Right atrium auricular region (tissue), 2 donors: ENCODE data around the gene CARD8. TPM values are rescaled to one million over a fixed set of nuclear protein-coding genes. Genes with fewer than 3 reads are reported as not detected.
"Not testable (repeated sequence)": the region's sequence is repeated elsewhere in the genome, so short reads cannot be mapped to it uniquely, and the experiment has no call there.

Experiments
- DNase-seq: peaks from one replicate; pipeline ENCODE4 v3.0.0-alpha.2; 2019; ENCODE audit warnings: low spot score
- H3K27ac ChIP-seq, 2 donors: fragments of 200-600 bp; sonication (generic); 1 replicate in 1 of 2; 2 replicates in 1 of 2; pipeline ENCODE4 v1.5.1; 2016 to 2019
- H3K27me3 ChIP-seq, 2 donors: fragments of 200-600 bp; sonication (generic); one replicate each; pipeline versions ENCODE4 v1.5.1 to v1.6.0; 2017 to 2019
- H3K36me3 ChIP-seq: fragments of 200-600 bp; sonication (generic); one replicate; pipeline ENCODE4 v1.5.1; 2016
- H3K4me1 ChIP-seq, 2 donors: fragments of 200-600 bp; sonication (generic); one replicate each; pipeline versions ENCODE4 v1.5.1 to v1.6.0; 2017 to 2019
- H3K4me3 ChIP-seq, 2 donors: fragments of 200-600 bp; sonication (generic); 1 replicate in 1 of 2; 2 replicates in 1 of 2; pipeline ENCODE4 v1.5.1; 2017 to 2019; ENCODE audit warnings: mild to moderate bottlenecking in 1 of 2, moderate library complexity in 1 of 2
- H3K9me3 ChIP-seq, 2 donors: fragments of 200-600 bp; sonication (generic); one replicate each; pipeline ENCODE4 v1.5.1; 2019
- total RNA-seq, 2 donors: library from RNA; depleted of rRNA; stranded (reverse); fragments of >200 nt; gene quantifications; one replicate each; pipeline ENCODE4 v1.1.0, GENCODE V29; 2016
- TF ChIP-seq, protein P1 (sequence below), 2 donors: fragments of 200-600 bp; sonication (generic); IDR thresholded peaks; one replicate each; pipeline ENCODE4 v1.5.1; 2019; ENCODE audit warnings: antibody characterized with exemption in 2 of 2

The CARD8 gene
- total RNA-seq, 2 donors from 2014 or later, result 19.7 to 21.2 TPM

DNA sequence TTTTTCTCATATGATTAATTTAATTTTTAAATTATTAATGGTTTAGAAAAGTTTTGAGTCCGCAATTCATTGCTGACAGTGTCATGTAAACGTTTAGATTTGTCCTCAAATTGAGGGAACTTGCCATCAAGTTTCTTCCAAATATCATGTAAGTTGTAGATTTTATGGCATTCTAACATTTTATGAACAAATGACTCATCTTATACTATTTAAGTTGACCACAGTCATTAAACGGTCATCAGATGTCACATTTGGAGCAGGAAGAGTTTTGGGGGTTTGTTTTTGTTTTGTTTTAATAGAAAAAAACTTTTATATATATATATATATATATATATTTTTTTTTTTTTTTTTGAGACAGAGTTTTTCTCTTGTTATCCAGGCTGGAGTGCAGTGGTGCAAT is 18.5 kb upstream of the CARD8 start:
- Histone ChIP-seq H3K4me3 (no peak overlapping the region), H3K27ac (no peak overlapping the region), H3K36me3 (no peaks in the 10 kb centered on the region), H3K27me3 (no peaks in the 10 kb centered on the region), H3K9me3 (no peaks in the 10 kb centered on the region), H3K4me1 (peaks cover 0 to 6% of the 10 kb centered on the region in 2 donors)
- no peak for DNase-seq
- TF ChIP-seq, protein P1, sequence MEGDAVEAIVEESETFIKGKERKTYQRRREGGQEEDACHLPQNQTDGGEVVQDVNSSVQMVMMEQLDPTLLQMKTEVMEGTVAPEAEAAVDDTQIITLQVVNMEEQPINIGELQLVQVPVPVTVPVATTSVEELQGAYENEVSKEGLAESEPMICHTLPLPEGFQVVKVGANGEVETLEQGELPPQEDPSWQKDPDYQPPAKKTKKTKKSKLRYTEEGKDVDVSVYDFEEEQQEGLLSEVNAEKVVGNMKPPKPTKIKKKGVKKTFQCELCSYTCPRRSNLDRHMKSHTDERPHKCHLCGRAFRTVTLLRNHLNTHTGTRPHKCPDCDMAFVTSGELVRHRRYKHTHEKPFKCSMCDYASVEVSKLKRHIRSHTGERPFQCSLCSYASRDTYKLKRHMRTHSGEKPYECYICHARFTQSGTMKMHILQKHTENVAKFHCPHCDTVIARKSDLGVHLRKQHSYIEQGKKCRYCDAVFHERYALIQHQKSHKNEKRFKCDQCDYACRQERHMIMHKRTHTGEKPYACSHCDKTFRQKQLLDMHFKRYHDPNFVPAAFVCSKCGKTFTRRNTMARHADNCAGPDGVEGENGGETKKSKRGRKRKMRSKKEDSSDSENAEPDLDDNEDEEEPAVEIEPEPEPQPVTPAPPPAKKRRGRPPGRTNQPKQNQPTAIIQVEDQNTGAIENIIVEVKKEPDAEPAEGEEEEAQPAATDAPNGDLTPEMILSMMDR (IDR thresholded peaks at IDR 0.05), result no peak

DNA sequence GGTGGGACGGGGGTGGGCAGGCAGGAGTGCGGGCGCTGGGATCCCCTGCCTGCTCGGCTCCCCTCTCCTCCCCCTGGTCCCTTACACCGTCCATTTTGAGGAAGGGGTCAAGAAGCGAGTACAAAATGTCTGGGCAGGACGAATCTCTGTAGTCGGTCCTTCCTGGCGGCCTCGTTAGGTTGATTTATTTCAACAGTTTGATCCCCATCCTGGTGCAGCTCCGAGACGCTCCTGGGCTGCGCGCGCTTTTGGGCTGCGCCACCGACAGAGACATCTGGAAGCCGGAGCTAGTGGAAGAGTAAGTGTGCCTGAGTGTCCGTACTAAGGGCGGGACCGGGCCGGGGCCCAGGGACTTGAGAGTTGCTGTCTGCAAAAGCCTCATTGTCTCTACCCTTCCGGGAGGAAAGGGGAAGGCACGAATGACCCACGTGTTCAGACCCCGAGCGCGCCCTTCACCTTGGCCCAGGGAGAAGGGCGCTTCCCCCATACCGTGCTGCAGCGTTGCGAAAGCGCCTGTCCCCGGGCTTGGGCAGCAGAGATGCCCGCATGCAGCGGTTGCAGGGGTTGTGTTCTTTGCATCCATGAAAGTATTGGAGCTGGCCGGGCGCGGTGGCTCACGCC is 15.9 kb upstream of the CARD8 start:
- Histone ChIP-seq H3K4me3 (peak overlapping the region; percentile 28 to 58), H3K27ac (peak overlapping the region; percentile 19 to 42), H3K4me1 (peaks cover 0 to 6% of the 10 kb centered on the region in 2 donors), H3K9me3 (no peaks in the 10 kb centered on the region), H3K27me3 (no peaks in the 10 kb centered on the region), H3K36me3 (no peaks in the 10 kb centered on the region)
- no peak for DNase-seq
- TF ChIP-seq, protein P1 (IDR thresholded peaks at IDR 0.05), result no peak

DNA sequence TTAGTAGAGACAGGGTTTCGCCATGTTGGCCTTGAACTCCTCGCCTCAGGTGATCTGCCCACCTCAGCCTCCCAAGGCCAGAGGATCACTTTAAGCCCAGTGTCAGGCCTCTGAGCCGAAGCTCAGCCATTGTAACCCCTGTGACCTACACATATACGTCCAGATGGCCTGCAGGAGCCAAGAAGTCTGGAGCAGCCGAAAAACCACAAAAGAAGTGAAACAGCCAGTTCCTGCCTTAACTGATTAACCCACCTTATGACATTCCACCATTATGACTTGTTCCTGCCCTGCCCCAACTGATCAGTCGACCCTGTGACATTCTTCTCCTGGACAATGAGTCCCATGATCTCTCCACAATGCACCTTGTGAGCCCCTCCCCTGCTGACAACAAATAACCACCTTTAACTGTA is 13.9 kb upstream of the CARD8 start:
- H3K27me3 ChIP-seq, H3K9me3 ChIP-seq, H3K27ac ChIP-seq, DNase-seq, H3K4me3 ChIP-seq, H3K36me3 ChIP-seq, H3K4me1 ChIP-seq: not testable (repeated sequence)

DNA sequence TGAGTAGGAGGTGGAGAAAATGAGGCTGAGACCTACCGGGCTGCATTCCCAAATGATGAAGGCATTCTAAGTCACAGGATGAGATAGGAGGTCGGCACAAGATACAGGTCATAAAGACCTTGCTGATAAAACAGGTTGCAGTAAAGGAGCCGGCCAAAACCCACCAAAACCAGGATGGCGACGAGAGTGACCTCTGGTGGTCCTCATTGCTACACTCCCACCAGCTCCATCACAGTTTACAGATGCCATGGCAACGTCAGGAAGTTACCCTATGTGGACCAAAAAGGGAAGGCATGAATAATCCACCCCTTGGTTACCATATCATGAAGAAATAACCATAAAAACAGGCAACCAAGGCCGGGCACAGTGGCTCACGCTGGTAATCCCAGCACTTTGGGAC is 9.6 kb upstream of the CARD8 start:
- H3K9me3 ChIP-seq, DNase-seq, H3K27ac ChIP-seq, H3K4me3 ChIP-seq, H3K36me3 ChIP-seq, H3K4me1 ChIP-seq, H3K27me3 ChIP-seq: not testable (repeated sequence)

DNA sequence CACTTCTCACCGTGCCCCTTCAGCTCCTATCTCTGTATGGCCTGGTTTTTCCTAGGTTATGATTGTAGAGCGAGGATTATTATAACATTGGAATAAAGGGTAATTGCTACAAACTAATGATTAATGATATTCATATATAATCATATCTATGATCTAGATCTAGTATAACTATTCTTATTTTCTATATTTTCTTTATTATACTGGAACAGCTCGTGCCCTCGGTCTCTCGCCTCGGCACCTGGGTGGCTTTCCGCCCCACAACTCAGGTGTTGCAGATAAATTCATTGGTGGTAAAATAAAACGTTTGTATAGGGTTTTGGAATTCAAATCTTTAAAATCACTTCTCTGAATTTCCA is 4.6 kb upstream of the CARD8 start:
- H3K9me3 ChIP-seq, DNase-seq, H3K4me1 ChIP-seq, H3K36me3 ChIP-seq, H3K27me3 ChIP-seq: not testable (repeated sequence)
- Histone ChIP-seq H3K27ac (peak overlapping the region; percentile 76 to 79), H3K4me3 (peak overlapping the region in 1 of 2 donors; percentile 56)

DNA sequence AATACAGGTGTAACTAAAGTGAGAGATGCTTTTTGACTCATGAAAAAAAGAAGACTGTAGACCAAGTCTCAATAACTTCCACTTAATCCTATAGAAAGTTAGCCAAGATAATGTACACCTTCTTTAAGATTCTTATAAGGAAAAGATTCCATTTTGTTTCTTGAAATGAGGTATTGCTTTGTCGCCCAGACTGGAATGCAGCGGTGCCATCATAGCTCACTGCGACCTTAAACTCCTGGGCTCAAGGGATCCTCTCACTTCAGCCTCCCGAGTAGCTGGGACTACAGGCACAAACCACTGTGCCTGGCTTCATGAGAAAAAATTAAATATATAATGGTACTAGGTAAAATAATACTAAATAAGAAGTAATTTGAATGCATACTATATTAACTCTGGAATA is 3.3 kb upstream of the CARD8 start:
- H3K9me3 ChIP-seq, DNase-seq, H3K36me3 ChIP-seq, H3K27me3 ChIP-seq, H3K4me3 ChIP-seq, H3K27ac ChIP-seq: not testable (repeated sequence)
- H3K4me1 ChIP-seq, result peaks cover 0 to 12% of the 10 kb centered on the region in 2 donors

DNA sequence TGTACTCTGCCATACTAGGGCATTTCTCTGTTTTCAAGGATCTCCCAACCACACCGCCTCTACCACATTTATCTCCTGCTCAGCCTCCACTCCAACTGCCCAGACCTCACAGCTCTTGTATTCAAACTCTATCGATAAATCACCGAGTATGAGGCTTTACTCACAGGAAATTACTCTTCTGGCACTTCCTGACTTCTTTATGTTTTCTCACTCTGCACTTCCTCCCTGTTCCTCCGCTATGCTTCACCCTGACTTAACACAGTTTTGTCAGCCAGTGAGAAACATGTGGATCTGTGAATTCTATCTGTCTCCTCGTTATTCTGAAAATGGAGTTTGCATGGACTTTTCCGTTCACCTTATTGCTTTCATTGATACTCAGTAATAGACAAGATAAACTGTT is 2.6 kb upstream of the CARD8 start:
- Histone ChIP-seq H3K4me1 (peaks cover 0 to 18% of the 10 kb centered on the region in 2 donors), H3K27me3 (no peaks in the 10 kb centered on the region), H3K9me3 (no peaks in the 10 kb centered on the region), H3K27ac (no peak overlapping the region), H3K36me3 (no peaks in the 10 kb centered on the region), H3K4me3 (no peak overlapping the region)
- TF ChIP-seq, protein P1 (IDR thresholded peaks at IDR 0.05), result no peak
- DNase-seq, result no peak

DNA sequence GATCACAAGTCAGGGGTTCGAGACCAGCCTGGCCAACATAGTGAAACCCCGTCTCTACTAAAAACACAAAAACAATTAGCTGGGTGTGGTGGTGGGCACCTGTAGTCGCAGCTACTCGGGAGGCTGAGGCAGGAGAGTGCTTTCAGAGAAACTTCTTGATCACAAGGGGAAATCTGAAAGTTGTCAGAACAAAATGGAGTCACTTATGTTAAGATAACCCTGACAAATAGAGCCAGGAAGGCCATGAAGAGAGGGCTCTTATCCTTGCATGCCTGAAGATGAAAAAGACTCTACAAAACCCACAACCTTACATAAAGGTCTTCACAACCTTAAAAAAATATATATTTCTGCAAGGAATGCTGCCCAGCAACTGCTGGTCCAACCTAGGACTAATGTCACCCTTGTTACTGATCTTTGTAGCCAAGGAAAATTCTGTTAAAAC is 1.2 kb downstream of the CARD8 start:
- Histone ChIP-seq H3K27ac (peak overlapping the region; percentile 16 to 93), H3K27me3 (no peaks in the 10 kb centered on the region), H3K9me3 (no peaks in the 10 kb centered on the region), H3K36me3 (no peaks in the 10 kb centered on the region), H3K4me3 (peak overlapping the region in 1 of 2 donors; percentile 64), H3K4me1 (peaks cover 0 to 24% of the 10 kb centered on the region in 2 donors)
- TF ChIP-seq, protein P1 (IDR thresholded peaks at IDR 0.05), result no peak
- no peak for DNase-seq
